HG02642 (cell line): ENCODE measurements around the gene PSMA3.

Experiments used
- ATAC-seq: cut with Tn5 transposase; IDR thresholded peaks from one replicate; pipeline ENCODE4 v1.9.1; 2021; ENCODE audit warnings: mild to moderate bottlenecking; ENCODE audit not compliant: unreplicated experiment, poor library complexity

PSMA3 gene

GRCh38 chr14:58265401-58265800 is 20.8 kb downstream of the PSMA3 start:
- no peak for ATAC-seq

GRCh38 chr14:58270628-58271027 is 26.0 kb downstream of the PSMA3 start:
- ATAC-seq, result no peak

GRCh38 chr14:58272588-58273372 is 28.1 kb downstream of the PSMA3 start:
- ATAC-seq, result no peak

GRCh38 chr14:58274881-58275280 is 30.2 kb downstream of the PSMA3 start:
- no peak for ATAC-seq

GRCh38 chr14:58275527-58276190 is 31.0 kb downstream of the PSMA3 start:
- no peak for ATAC-seq

GRCh38 chr14:58276208-58276607 is 31.6 kb downstream of the PSMA3 start:
- no peak for ATAC-seq

- ATAC-seq, result no peak
Measured at GRCh38 chr14:58278177-58278576, 33.5 kb downstream of the PSMA3 start.

GRCh38 chr14:58280954-58281787 is 36.5 kb downstream of the PSMA3 start:
- no peak for ATAC-seq

GRCh38 chr14:58281969-58282368 is 37.3 kb downstream of the PSMA3 start:
- ATAC-seq, result no peak

GRCh38 chr14:58282925-58283593 is 38.4 kb downstream of the PSMA3 start:
- ATAC-seq, result no peak

GRCh38 chr14:58283730-58284129 is 39.1 kb downstream of the PSMA3 start:
- ATAC-seq, result no peak

- no peak for ATAC-seq
Measured at GRCh38 chr14:58285132-58285531, 40.5 kb downstream of the PSMA3 start.

GRCh38 chr14:58287607-58288042 is 43.0 kb downstream of the PSMA3 start:
- ATAC-seq, result no peak

- ATAC-seq, result no peak
Measured at GRCh38 chr14:58288106-58288792, 43.6 kb downstream of the PSMA3 start.

GRCh38 chr14:58291646-58292045 is 47.0 kb downstream of the PSMA3 start:
- ATAC-seq, result no peak

GRCh38 chr14:58292187-58292586 is 47.5 kb downstream of the PSMA3 start:
- ATAC-seq, result no peak

GRCh38 chr14:58294201-58294600 is 49.6 kb downstream of the PSMA3 start:
- no peak for ATAC-seq

- no peak for ATAC-seq
Measured at GRCh38 chr14:58296726-58297125, 52.1 kb downstream of the PSMA3 start.

GRCh38 chr14:58297412-58297761 is 52.7 kb downstream of the PSMA3 start:
- peak; percentile 1 for ATAC-seq
